Activated T-helper 2 cell treated with anti-CD3 and anti-CD28 coated beads, Interferon-gamma antibody, Interleukin-2, Interleukin-4, amounts not matched to agents 10 μg/mL and 5 μg/mL and 100 μg/mL, durations not matched to agents 14 hours and 24 hours and 36 hours (primary cell): Measurements from ENCODE around the gene LRP4. TPM values are rescaled to one million over a fixed set of nuclear protein-coding genes. Genes with fewer than 3 reads are reported as not detected.

ENCODE experiments used
- DNase-seq: peaks from one replicate; pipeline ENCODE4 v3.0.0; 2021; ENCODE audit warnings: low spot score
- H3K27ac Mint-ChIP-seq: one replicate; pipeline ENCODE4 v1.8.0; 2021; ENCODE audit warnings: mixed read lengths
- H3K27me3 Mint-ChIP-seq: one replicate; pipeline ENCODE4 v1.8.0; 2021; ENCODE audit warnings: low read depth, mixed read lengths
- H3K36me3 Mint-ChIP-seq: one replicate; pipeline ENCODE4 v1.8.0; 2021; ENCODE audit warnings: low read depth, mixed read lengths
- H3K4me1 Mint-ChIP-seq: one replicate; pipeline ENCODE4 v1.8.0; 2021; ENCODE audit warnings: low read depth, mixed read lengths
- H3K4me3 Mint-ChIP-seq: one replicate; pipeline ENCODE4 v1.8.0; 2021; ENCODE audit warnings: low read depth, mild to moderate bottlenecking, moderate library complexity, mixed read lengths
- H3K9me3 Mint-ChIP-seq: one replicate; pipeline ENCODE4 v1.8.0; 2021; ENCODE audit warnings: mixed read lengths
- intact Hi-C: fragments of 100-400 bp; cut with micrococcal nuclease; formaldehyde crosslinking; loops from one replicate; pipeline ENCODE4 v1.15.1; 2023
- total RNA-seq: library from RNA; stranded (reverse); gene quantifications from 2 replicates; pipeline ENCODE4 v1.2.3, GENCODE V29; 2022

LRP4 gene
- total RNA-seq, 1 donor from 2014 or later, result 0.07 TPM

DNA sequence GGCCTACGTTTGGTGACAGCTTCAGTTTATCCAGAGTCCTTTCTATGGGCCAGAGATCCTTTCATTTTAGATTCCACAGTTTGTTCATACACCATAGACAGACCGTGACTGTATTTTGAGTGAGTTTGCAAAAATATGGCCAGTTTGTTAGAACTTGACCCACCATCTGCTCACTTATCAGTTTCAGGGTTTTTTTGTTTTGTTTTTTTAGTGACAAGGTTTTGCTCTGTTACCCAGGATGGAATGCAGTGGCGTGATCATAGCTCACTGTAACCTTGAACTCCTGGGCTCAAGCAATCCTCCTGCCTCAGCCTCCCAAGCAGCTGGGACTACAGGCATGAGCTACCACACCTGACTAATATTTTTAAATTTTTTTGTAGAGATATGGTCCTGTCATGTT, 63.2 kb downstream of the LRP4 start:
- Mint-ChIP-seq H3K4me1 (no peaks in the 10 kb centered on the region), H3K36me3 (no peaks in the 10 kb centered on the region), H3K4me3 (no peak overlapping the region), H3K27me3 (no peaks in the 10 kb centered on the region), H3K27ac (no peak overlapping the region), H3K9me3 (no peaks in the 10 kb centered on the region)
- intact Hi-C loops, result no loop called here
- no peak for DNase-seq

DNA sequence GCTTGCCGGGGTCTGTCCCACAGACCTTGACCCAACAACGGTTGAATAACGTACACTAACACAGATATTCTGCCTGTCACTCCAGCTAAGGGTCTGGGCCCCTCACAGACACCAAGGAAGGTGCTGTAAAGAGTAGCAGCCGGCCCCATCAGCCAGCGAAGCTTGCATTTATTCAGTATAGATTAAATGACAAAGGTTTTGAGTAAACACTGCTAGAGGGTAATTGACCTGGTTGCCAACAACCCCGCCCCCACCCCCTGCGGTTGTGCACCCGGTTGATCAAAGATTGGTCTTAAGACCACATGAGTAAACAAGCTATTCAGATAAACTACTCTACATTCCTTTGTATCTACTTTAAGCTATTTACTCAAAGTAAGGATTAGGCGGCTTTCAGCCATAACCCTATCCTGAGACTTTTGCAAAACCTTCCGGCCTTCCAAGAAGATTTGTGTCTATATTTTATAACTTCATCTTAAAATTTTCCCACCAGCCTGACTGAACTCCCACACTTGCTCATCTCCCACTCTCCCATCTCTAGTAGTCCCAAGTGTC, 67.4 kb downstream of the LRP4 start:
- Mint-ChIP-seq H3K27me3 (no peaks in the 10 kb centered on the region), H3K4me1 (peaks cover 9% of the 10 kb centered on the region), H3K9me3 (no peaks in the 10 kb centered on the region), H3K4me3 (no peak overlapping the region), H3K36me3 (no peaks in the 10 kb centered on the region), H3K27ac (no peak overlapping the region)
- intact Hi-C loops, result no loop called here
- no peak for DNase-seq

DNA sequence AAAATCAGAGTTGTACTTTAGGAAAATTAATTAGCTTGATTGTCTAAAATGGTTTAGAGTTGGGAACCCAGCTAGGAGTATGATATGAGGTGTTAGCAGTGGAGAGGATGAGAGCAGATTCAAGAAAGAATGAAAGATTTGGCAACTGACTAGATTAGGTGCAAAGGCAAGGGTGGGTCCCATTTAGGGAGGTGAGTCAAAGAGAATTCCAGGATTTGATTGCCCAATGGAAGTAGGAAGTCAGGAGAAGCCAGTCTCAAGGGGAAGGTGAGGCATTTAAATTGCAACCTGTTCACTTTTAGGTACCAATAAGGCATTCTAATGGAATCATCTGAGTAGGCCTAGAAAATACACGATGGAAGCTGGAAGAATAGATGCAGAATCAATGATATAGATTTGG, 68.7 kb downstream of the LRP4 start:
- Mint-ChIP-seq H3K36me3 (peaks cover 5% of the 10 kb centered on the region), H3K4me3 (no peak overlapping the region), H3K27me3 (no peaks in the 10 kb centered on the region), H3K27ac (no peak overlapping the region), H3K9me3 (no peaks in the 10 kb centered on the region), H3K4me1 (peaks cover 16% of the 10 kb centered on the region)
- intact Hi-C loops, result loop anchor here (5.0 to 10.0 kb wide), 3 partner anchors 145 to 578 kb away; partner anchors contain the start of genes ARHGAP1, ATG13, HARBI1 and PSMC3
- DNase-seq, result no peak

DNA sequence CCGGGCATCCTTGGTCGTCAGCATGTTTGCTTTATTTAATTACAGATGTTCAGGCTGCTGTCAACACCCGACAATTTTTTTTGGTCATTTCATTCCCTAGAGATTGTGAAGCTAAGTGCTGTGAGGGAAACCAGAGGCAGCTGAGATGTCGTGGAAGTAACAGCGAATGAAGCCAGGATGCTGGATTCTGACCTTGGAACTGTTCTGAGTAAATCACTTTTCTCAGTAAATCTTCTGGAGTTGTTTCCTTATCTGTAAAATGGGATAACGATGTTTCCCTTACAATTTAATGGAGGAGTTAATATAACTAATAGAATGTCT, 71.9 kb downstream of the LRP4 start:
- peak overlapping the region; percentile 96 for H3K4me3 Mint-ChIP-seq
- peak overlapping the region; percentile 97 for H3K27ac Mint-ChIP-seq
- H3K9me3 Mint-ChIP-seq, result no peaks in the 10 kb centered on the region
- intact Hi-C loops, result loop anchor here (2.0 to 10.0 kb wide), 4 partner anchors 20 to 581 kb away; partner anchors contain the start of genes ARHGAP1, ATG13, HARBI1 and PSMC3
- peaks cover 18% of the 10 kb centered on the region for H3K36me3 Mint-ChIP-seq
- DNase-seq, result no peak
- peaks cover 35% of the 10 kb centered on the region for H3K4me1 Mint-ChIP-seq
- no peaks in the 10 kb centered on the region for H3K27me3 Mint-ChIP-seq

DNA sequence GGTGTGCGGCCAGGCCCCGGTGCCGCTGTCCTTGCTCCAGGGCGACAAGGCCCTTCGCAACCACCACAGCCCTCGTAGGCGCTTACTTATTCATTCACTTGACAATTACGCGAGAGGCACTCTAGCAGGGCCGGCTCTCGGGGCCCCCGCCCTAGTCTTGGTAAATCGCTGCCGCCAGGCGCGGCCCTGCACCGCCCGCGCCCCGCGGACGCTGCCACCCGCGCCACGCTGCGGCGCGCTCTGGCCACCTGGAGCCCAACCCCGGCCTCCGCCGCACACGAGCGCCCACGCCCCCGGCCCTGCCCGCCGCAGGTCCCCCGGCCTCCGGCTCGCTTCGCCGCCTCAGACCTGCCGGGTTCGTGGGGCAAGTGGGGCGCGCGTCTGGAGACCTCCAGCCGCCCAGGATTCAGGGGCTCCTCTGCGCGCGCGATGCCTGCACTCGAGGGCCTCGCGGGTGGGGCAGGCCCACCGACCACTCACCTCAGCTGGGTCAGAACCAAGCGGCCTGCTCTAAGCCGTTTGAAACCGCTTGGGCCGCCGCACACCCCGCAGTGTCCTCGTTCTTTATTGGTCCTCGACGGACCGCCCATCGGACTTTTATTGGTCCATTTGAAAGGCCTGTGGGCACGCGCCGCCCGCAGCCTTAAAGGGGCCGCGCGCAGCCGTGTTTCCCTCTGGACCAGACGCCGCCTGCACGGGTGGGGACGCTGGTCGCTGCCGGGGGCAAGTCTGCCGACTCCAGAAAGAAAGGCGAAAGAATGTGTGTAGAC, 72.4 kb downstream of the LRP4 start, which contains the start of gene CKAP5:
Gene CKAP5 (minus strand): TSS at position 541 of the 770 bp plus-strand sequence. CDS start 25,049 bp downstream, outside the sequence.
- intact Hi-C loops, result loop anchor here (2.0 to 10.0 kb wide), 4 partner anchors 19 to 581 kb away; partner anchors contain the start of genes ARHGAP1, ATG13, HARBI1 and PSMC3
- Mint-ChIP-seq H3K4me1 (peaks cover 35% of the 10 kb centered on the region), H3K27ac (peak within 1 kb of the TSS; percentile 97), H3K36me3 (peaks cover 22% of the 10 kb centered on the region), H3K4me3 (peak within 1 kb of the TSS; percentile 96), H3K27me3 (no peaks in the 10 kb centered on the region), H3K9me3 (no peaks in the 10 kb centered on the region)
- DNase-seq, result peak; percentile 83

DNA sequence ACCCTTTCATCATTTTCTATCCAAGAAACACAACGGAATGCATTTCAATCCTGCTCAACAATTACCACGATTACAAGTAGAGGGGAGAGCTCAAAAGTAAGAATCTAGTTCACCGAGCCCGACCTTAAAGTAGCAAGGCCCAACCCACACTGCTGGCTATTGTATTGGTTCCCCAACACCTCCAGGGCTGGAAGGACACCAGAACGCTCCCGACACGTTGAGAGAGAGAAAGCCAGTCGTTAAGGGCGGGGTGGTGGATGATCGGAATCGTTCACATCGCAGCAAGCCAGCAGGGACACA, 73.0 kb downstream of the LRP4 start:
- intact Hi-C loops, result loop anchor here (5.0 to 10.0 kb wide), 3 partner anchors 141 to 582 kb away; partner anchors contain the start of genes ARHGAP1, ATG13, HARBI1 and PSMC3
- DNase-seq, result no peak
- Mint-ChIP-seq H3K4me3 (peak overlapping the region; percentile 95), H3K27ac (peak overlapping the region; percentile 87), H3K9me3 (no peaks in the 10 kb centered on the region), H3K36me3 (peaks cover 22% of the 10 kb centered on the region), H3K27me3 (no peaks in the 10 kb centered on the region), H3K4me1 (peaks cover 35% of the 10 kb centered on the region)

DNA sequence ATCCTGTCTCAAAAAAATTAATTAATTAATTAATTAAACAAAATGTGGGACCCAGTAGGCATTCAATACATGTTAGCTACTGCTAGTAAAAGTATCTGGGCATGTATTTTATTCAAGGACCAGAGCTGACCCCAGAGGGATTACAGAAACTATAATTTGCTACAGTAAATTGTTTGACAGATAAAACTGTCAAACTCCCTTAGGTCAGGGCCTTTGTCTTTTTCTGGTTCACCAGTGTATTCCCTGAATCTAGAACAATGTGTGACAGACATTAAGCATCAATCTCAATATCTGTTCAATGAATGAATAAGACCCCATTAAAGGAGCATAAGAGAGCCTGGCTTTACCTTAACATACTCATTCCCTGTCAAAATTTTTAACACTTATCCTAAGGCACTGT, 78.2 kb downstream of the LRP4 start:
- H3K27me3 Mint-ChIP-seq, result no peaks in the 10 kb centered on the region
- peaks cover 38% of the 10 kb centered on the region for H3K4me1 Mint-ChIP-seq
- no peak for DNase-seq
- H3K27ac Mint-ChIP-seq, result no peak overlapping the region
- intact Hi-C loops, result loop anchor here (10.0 kb wide), 1 partner anchor 135 kb away; the partner anchor contains the start of genes ARHGAP1 and ZNF408
- H3K4me3 Mint-ChIP-seq, result no peak overlapping the region
- peaks cover 26% of the 10 kb centered on the region for H3K36me3 Mint-ChIP-seq
- no peaks in the 10 kb centered on the region for H3K9me3 Mint-ChIP-seq

DNA sequence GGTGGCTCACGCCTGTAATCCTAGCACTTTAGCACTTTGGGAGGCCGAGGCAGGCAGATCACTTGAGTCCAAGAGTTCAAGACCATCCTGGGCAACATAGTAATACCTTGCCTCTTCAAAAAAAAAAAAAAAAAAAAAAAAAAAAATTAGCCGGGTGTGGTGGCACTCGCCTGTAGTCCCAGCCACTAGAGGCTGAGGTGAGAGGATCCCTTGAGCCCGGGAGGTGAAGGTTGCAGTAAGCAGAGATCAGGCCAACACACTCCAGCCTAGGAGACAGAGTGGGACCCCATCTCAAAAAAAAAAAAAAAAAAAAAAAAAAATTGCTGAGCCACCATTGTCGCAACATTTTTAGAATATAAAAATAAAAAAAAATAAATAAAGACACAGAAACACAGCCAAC, 79.8 kb downstream of the LRP4 start:
- H3K4me1 Mint-ChIP-seq, result peaks cover 29% of the 10 kb centered on the region
- H3K27ac Mint-ChIP-seq, result no peak overlapping the region
- no peak for DNase-seq
- intact Hi-C loops, result no loop called here
- no peaks in the 10 kb centered on the region for H3K9me3 Mint-ChIP-seq
- no peak overlapping the region for H3K4me3 Mint-ChIP-seq
- H3K36me3 Mint-ChIP-seq, result peaks cover 22% of the 10 kb centered on the region
- no peaks in the 10 kb centered on the region for H3K27me3 Mint-ChIP-seq

DNA sequence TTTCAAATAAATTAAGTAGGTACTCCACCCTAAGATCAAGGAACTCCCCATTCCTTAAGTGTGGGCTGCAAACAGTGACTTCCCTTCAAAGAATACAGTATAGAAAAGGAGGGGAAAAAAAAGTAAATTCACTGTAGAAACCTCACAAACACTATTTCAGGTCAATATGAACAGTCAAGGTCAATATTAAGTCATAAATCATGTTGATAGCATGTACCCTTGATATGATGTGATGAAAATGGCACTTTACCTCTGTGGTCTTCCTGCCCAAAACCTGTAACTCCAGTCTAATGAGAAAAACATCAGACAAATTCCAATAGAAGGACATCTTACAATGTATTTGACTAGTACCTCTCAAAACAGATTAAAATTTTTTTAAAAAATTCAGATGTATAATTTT, 80.5 kb downstream of the LRP4 start:
- peaks cover 25% of the 10 kb centered on the region for H3K4me1 Mint-ChIP-seq
- H3K27ac Mint-ChIP-seq, result no peak overlapping the region
- H3K36me3 Mint-ChIP-seq, result peaks cover 20% of the 10 kb centered on the region
- DNase-seq, result no peak
- intact Hi-C loops, result no loop called here
- no peaks in the 10 kb centered on the region for H3K27me3 Mint-ChIP-seq
- no peak overlapping the region for H3K4me3 Mint-ChIP-seq
- no peaks in the 10 kb centered on the region for H3K9me3 Mint-ChIP-seq

DNA sequence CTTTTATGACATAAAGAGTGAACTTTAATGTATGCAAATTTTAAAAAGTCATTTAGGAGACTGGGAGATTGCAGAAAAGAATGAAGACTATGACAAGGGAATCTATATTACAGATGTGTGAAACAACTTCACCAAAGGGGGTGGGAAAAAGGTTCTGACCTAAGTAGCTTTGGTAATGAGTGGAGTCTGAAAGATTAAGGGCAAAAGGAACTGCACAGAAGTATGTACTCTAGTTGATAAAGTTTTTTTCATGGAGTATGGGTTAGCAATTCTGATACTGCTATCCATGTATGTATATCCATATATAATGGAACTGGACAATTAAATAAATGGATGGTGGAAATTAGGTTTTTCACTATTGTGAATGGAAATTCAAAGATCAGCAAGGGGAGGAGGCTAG, 81.5 kb downstream of the LRP4 start:
- Mint-ChIP-seq H3K9me3 (no peaks in the 10 kb centered on the region), H3K27ac (no peak overlapping the region), H3K4me3 (no peak overlapping the region), H3K36me3 (peaks cover 15% of the 10 kb centered on the region), H3K4me1 (peaks cover 20% of the 10 kb centered on the region), H3K27me3 (no peaks in the 10 kb centered on the region)
- DNase-seq, result no peak
- intact Hi-C loops, result no loop called here

DNA sequence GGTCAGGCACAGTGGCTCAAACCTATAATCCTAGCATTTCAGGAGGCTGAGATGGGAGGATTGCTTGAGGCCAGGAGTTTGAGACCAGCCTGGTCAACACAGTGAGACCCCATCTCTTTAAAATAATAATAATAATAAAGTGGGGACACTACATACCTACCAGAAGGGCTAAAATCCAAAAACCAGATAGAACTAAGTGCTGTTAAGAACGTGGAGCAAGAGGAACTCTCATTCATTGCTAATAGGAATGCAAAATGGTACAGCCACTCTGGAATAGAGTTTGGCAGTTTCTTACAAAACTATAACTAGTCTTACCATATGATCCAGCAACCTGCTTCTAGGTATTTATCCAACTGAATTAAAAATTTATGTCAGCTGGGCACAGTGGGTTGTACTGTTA, 81.9 kb downstream of the LRP4 start:
- H3K4me1 Mint-ChIP-seq, result peaks cover 20% of the 10 kb centered on the region
- intact Hi-C loops, result no loop called here
- no peak for DNase-seq
- no peak overlapping the region for H3K4me3 Mint-ChIP-seq
- no peak overlapping the region for H3K27ac Mint-ChIP-seq
- H3K27me3 Mint-ChIP-seq, result no peaks in the 10 kb centered on the region
- H3K9me3 Mint-ChIP-seq, result no peaks in the 10 kb centered on the region
- H3K36me3 Mint-ChIP-seq, result peaks cover 14% of the 10 kb centered on the region

DNA sequence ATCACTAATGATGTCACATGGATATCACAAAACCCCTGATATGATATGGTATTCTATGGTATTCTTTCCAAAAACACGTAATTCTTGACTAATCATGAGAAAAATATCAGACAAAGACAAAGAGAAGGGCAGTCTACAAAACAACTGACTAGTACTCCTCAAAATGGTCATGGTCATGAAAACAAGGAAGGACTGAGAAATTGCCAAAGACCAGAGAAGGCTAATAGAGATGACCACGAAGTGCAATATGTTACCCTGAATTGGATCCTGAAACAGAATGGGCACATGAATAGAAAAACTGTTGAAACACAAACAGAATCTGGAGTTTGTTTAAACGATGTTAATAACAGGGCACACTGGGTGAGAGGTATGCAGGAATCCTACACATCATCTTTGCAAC, 82.5 kb downstream of the LRP4 start:
- H3K4me3 Mint-ChIP-seq, result no peak overlapping the region
- DNase-seq, result no peak
- H3K9me3 Mint-ChIP-seq, result no peaks in the 10 kb centered on the region
- intact Hi-C loops, result no loop called here
- H3K27me3 Mint-ChIP-seq, result no peaks in the 10 kb centered on the region
- H3K4me1 Mint-ChIP-seq, result peaks cover 24% of the 10 kb centered on the region
- peaks cover 14% of the 10 kb centered on the region for H3K36me3 Mint-ChIP-seq
- H3K27ac Mint-ChIP-seq, result no peak overlapping the region

DNA sequence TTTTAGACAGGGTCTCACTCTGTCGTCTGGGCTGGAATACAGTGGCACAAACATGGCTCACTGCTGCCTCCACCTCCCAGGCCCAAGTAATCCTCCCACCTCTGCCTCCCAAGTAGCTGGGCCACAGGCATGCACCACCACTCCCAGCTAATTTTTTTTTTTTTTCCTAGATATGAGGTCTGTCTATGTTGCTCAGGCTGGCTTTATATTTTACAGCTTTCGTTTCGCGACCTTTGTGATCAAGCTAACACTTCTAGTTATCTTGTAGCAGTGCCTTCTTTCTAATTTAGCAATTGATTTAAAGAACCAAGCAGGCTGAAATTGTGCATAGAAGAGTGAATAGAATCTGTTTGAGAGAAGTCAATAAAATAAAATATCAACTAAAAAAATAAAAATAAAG, 83.5 kb downstream of the LRP4 start:
- intact Hi-C loops, result no loop called here
- DNase-seq, result no peak
- Mint-ChIP-seq H3K9me3 (no peaks in the 10 kb centered on the region), H3K27ac (no peak overlapping the region), H3K4me3 (no peak overlapping the region), H3K36me3 (peaks cover 15% of the 10 kb centered on the region), H3K4me1 (peaks cover 25% of the 10 kb centered on the region), H3K27me3 (no peaks in the 10 kb centered on the region)
